Hepatocyte (in vitro differentiated cells): Measurements from ENCODE around the gene NXPE1.

Source experiments
- EZH2 ChIP-seq: fragments of 200-600 bp; sonication (generic); IDR thresholded peaks from 2 replicates; pipeline ENCODE4 v1.6.1; 2016; ENCODE audit warnings: antibody characterized with exemption, mild to moderate bottlenecking, borderline replicate concordance
- EZH2phosphoT487 ChIP-seq: fragments of 200-600 bp; sonication (generic); IDR thresholded peaks from one replicate; pipeline ENCODE4 v1.6.1; 2018; ENCODE audit warnings: antibody characterized with exemption, mild to moderate bottlenecking, low read depth, moderate library complexity; ENCODE audit not compliant: unreplicated experiment, severe bottlenecking
- TF ChIP-seq, protein P1 (sequence below): fragments of 200-600 bp; sonication (generic); IDR thresholded peaks from 2 replicates; pipeline ENCODE4 v1.5.1; 2016; ENCODE audit warnings: antibody characterized with exemption, mild to moderate bottlenecking; ENCODE audit not compliant: poor library complexity

GRCh38 chr11:114598461-114598860, 38.8 kb upstream of the NXPE1 start:
- TF ChIP-seq EZH2: no peak
- TF ChIP-seq, protein P1, sequence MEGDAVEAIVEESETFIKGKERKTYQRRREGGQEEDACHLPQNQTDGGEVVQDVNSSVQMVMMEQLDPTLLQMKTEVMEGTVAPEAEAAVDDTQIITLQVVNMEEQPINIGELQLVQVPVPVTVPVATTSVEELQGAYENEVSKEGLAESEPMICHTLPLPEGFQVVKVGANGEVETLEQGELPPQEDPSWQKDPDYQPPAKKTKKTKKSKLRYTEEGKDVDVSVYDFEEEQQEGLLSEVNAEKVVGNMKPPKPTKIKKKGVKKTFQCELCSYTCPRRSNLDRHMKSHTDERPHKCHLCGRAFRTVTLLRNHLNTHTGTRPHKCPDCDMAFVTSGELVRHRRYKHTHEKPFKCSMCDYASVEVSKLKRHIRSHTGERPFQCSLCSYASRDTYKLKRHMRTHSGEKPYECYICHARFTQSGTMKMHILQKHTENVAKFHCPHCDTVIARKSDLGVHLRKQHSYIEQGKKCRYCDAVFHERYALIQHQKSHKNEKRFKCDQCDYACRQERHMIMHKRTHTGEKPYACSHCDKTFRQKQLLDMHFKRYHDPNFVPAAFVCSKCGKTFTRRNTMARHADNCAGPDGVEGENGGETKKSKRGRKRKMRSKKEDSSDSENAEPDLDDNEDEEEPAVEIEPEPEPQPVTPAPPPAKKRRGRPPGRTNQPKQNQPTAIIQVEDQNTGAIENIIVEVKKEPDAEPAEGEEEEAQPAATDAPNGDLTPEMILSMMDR: no peak
- no peak for TF ChIP-seq EZH2phosphoT487
